ENCODE results near the gene EEFSEC. TPM values are rescaled to one million over a fixed set of nuclear protein-coding genes. Genes with fewer than 3 reads are reported as not detected.
A peak's percentile ranks its signal among the peaks of the same experiment; 100 is the strongest.

The EEFSEC gene
- total RNA-seq, 1 donor from 2014 or later, result 12.6 TPM

DNA sequence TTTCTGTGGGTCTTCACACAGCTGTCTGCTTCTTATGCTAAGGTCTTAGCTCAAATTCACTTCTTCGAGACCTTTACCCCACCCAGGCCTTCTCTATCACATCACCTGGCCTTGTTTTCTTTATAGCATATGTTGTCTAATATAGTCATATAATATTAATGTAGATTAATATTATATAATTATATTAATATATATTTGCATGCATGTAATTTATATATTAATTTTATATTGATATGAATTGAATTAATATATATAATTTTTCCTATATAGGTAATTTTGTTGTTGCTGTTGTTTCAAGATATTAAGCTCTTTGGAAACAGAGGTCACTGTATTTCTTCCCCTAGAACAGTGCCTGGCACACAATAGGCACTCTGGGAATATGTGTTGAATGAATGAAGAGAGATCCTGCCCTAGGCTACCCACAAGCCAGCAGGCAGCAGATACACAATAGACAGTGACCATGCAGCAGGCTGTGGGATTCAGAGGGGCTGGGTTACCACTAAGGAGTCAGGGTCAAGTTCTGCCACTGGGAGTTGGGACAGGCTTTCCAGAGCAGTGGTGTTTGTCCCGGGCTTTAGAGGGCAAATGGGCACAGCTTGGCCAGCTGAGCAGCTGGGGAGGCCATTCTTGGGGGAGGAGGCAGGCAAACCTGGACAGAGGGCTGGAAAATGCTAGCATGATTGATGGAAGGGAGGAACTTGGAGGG lies 187.1 kb downstream of the EEFSEC start:
- TF ChIP-seq, protein P1, sequence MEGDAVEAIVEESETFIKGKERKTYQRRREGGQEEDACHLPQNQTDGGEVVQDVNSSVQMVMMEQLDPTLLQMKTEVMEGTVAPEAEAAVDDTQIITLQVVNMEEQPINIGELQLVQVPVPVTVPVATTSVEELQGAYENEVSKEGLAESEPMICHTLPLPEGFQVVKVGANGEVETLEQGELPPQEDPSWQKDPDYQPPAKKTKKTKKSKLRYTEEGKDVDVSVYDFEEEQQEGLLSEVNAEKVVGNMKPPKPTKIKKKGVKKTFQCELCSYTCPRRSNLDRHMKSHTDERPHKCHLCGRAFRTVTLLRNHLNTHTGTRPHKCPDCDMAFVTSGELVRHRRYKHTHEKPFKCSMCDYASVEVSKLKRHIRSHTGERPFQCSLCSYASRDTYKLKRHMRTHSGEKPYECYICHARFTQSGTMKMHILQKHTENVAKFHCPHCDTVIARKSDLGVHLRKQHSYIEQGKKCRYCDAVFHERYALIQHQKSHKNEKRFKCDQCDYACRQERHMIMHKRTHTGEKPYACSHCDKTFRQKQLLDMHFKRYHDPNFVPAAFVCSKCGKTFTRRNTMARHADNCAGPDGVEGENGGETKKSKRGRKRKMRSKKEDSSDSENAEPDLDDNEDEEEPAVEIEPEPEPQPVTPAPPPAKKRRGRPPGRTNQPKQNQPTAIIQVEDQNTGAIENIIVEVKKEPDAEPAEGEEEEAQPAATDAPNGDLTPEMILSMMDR (IDR thresholded peaks at IDR 0.05; ENCODE audit: insufficient read depth, low read length, poor library complexity, severe bottlenecking), result no peak
- H3K36me3 ChIP-seq (ENCODE audit: control insufficient read depth, insufficient read depth, low read length), result no peaks in the 10 kb centered on the region
- no peak for DNase-seq (ENCODE audit: low read depth)
- no peak overlapping the region for H3K4me3 ChIP-seq (ENCODE audit: low read depth, low read length)
- no peaks in the 10 kb centered on the region for H3K27me3 ChIP-seq (ENCODE audit: control insufficient read depth, insufficient read depth, low read length)

DNA sequence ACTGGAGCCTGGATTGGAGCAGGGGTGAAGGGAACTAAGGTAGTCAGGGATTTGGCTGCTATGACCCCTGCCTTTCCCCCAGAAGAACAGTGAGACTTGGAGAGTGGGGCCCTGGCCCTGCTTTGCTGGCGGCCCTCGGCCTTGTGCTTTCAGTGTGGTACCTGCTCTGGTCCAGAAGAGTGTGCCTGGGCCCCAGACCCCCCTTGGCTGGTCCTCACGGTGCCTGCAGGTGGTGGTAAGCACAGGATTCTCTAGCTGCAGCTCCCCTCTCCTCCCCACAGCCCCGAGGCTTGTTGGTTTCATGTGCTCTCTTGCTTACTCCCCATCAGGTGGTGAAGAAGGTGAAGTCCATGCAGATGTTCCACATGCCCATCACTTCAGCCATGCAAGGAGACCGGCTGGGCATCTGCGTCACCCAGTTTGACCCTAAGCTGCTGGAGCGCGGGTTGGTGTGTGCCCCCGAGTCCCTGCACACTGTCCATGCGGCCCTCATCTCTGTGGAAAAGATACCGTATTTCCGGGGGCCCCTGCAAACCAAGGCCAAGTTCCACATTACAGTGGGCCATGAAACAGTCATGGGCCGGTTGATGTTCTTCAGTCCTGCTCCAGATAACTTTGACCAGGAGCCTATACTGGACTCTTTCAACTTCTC lies 187.7 kb downstream of the EEFSEC start:
- no peaks in the 10 kb centered on the region for H3K36me3 ChIP-seq (ENCODE audit: control insufficient read depth, insufficient read depth, low read length)
- no peaks in the 10 kb centered on the region for H3K27me3 ChIP-seq (ENCODE audit: control insufficient read depth, insufficient read depth, low read length)
- no peak for DNase-seq (ENCODE audit: low read depth)
- TF ChIP-seq, protein P1 (IDR thresholded peaks at IDR 0.05; ENCODE audit: insufficient read depth, low read length, poor library complexity, severe bottlenecking), result no peak
- H3K4me3 ChIP-seq (ENCODE audit: low read depth, low read length), result no peak overlapping the region

DNA sequence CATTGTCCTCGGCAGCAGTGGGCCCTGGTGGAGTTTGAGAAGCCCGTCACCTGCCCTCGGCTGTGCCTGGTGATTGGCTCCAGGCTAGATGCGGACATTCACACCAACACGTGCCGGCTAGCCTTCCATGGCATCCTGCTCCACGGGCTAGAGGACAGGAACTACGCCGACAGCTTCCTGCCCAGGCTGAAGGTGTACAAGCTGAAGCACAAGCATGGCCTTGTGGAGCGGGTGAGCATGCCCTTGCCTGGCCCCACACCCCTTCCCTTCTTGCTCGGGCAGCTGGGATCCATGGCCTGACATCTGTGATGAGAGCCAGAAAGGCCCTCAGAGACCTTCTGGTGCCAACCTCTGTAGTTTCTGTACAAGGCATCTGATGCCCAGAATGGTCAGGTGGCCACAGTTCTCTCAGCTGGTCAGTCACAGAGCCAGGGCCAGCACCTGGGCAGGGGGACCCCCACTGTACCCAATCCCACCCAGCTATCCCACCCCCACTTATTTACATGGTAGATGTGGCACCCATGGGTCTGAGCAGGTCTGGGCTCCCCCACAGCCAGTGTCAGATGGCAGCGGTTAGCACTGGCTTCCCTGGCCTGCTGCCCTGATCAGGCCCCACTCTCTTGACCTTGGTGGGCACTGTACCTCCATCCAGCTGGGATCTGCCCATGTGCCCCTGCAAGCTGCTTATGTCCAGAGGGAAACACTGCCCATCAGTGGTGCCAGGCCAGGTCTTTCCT lies 188.5 kb downstream of the EEFSEC start:
- no peaks in the 10 kb centered on the region for H3K27me3 ChIP-seq (ENCODE audit: control insufficient read depth, insufficient read depth, low read length)
- H3K36me3 ChIP-seq (ENCODE audit: control insufficient read depth, insufficient read depth, low read length), result no peaks in the 10 kb centered on the region
- no peak for DNase-seq (ENCODE audit: low read depth)
- no peak overlapping the region for H3K4me3 ChIP-seq (ENCODE audit: low read depth, low read length)
- TF ChIP-seq, protein P1 (IDR thresholded peaks at IDR 0.05; ENCODE audit: insufficient read depth, low read length, poor library complexity, severe bottlenecking), result no peak

DNA sequence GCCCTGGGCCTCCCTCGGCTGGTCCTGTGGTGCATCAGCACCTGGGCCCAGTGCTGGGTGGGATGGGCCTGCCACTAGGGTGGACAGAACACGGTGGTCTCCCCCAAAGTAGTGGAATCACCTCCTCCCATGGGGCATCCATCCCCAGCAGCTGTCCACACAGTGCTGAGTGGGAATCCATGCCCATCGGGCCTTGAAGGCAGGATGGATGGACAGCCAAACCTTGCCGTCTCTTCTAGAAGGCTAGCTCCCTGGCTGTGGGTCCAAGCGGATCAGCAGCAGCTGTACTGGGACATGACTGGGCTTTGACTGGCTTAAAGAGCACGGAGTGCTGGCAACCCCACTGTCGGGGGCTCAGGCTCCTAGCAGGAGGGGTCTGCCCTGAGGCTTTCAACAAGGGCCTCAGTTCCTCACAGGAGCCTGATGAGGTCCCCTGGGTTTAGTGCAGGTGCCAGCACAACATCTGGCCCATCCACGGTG lies 189.5 kb downstream of the EEFSEC start:
- TF ChIP-seq, protein P1 (IDR thresholded peaks at IDR 0.05; ENCODE audit: insufficient read depth, low read length, poor library complexity, severe bottlenecking), result no peak
- Histone ChIP-seq H3K4me3 (ENCODE audit: low read depth, low read length) (no peak overlapping the region), H3K27me3 (ENCODE audit: control insufficient read depth, insufficient read depth, low read length) (no peaks in the 10 kb centered on the region), H3K36me3 (ENCODE audit: control insufficient read depth, insufficient read depth, low read length) (no peaks in the 10 kb centered on the region)
- no peak for DNase-seq (ENCODE audit: low read depth)

DNA sequence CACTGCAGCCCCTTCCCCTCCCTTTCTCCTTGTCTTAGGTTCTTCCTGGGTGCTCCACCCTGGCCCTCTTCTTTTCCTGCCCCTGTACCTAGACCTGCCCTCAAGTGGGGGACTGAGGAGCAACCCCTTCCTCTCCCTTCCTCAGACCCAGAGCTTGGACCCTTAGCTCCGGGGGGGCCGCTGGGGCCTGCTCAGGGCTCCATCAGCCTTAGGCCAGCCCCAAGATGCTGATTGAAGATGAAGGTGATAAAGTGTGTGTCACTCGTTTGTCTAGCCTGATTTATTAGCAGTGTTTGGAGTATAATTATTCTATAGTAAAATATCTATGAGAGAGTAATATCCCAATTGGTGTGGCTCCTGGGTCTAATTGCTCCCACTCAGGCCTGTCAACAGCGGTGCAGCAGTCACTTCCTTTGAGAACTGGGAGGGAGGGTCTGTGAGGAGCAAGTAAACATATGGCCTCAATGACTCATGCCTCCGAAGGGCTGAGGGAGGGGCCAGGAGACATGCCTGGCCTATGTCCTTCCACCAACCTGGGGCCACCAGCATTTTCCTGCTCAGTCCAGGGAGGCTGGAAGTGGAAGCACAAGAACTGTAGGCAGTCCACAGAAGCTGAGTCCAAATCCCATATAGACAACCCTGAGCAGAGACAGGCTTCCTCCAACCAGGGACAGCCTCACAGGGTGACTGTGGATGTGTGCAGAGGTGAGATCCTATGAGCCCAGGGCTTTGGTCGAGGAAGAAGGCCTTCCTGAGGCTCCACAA lies 190.2 kb downstream of the EEFSEC start:
- DNase-seq (ENCODE audit: low read depth), result peak; percentile 7
- Histone ChIP-seq H3K36me3 (ENCODE audit: control insufficient read depth, insufficient read depth, low read length) (no peaks in the 10 kb centered on the region), H3K27me3 (ENCODE audit: control insufficient read depth, insufficient read depth, low read length) (no peaks in the 10 kb centered on the region), H3K4me3 (ENCODE audit: low read depth, low read length) (no peak overlapping the region)
- TF ChIP-seq, protein P1 (IDR thresholded peaks at IDR 0.05; ENCODE audit: insufficient read depth, low read length, poor library complexity, severe bottlenecking), result no peak
